GM13976 (cell line): Measurements from ENCODE around the gene TEX13C.
"Not testable (repeated sequence)": the region's sequence is repeated elsewhere in the genome, so short reads cannot be mapped to it uniquely, and the experiment has no call there.

Experiments used
- DNase-seq: peaks from one replicate; pipeline ENCODE4 v3.0.0; 2012; ENCODE audit warnings: low spot score
- CTCF ChIP-seq: IDR thresholded peaks from 2 replicates; pipeline ENCODE4 v1.5.1; 2012; ENCODE audit warnings: borderline replicate concordance, mild to moderate bottlenecking; ENCODE audit not compliant: insufficient read depth; ENCODE audit errors: extremely low read depth, missing control alignments, control extremely low read depth
- in situ Hi-C: fragments of 300-500 bp; cut with MboI; formaldehyde crosslinking; loops from one replicate; pipeline ENCODE4 v1.12.0; 2022; ENCODE audit warnings: low sequenced_read_pairs, mixed read lengths, inconsistent platforms; ENCODE audit not compliant: unreplicated experiment

TEX13C gene

GRCh38 chrX:125293850-125294780 is 25.6 kb upstream of the TEX13C start:
- DNase-seq, result no peak
- in situ Hi-C loops, result no loop called here
- no peak for TF ChIP-seq CTCF

GRCh38 chrX:125295337-125295736 is 24.3 kb upstream of the TEX13C start:
- in situ Hi-C loops, result no loop called here
- no peak for DNase-seq
- TF ChIP-seq CTCF, result no peak

- no peak for TF ChIP-seq CTCF
- DNase-seq, result no peak
- in situ Hi-C loops, result no loop called here
These were observed 20.8 kb upstream of the TEX13C start for GRCh38 chrX:125298871-125299270.

- no peak for TF ChIP-seq CTCF
- DNase-seq, result no peak
- in situ Hi-C loops, result no loop called here
These were observed 13.3 kb upstream of the TEX13C start for GRCh38 chrX:125306335-125306866.

DNA sequence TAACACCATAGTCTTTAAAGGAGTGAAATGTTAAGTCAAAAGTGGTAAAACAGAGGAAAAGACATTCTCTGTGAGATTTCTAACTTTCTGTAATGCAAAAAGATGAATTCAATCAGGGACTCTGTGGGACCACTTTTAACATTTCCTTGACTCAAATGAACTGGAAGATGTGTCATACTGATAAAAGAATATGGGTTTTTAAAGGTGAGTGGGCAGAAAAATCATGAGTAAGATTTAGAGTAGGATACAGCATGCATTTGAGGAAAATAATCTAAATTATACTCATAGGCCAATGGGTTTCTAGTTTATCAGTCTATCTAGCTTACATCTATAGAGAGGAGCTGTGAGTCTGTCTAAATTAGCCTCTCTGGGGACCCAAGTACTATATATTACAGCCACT is 11.0 kb upstream of the TEX13C start:
- in situ Hi-C loops, result no loop called here
- no peak for TF ChIP-seq CTCF
- no peak for DNase-seq

- in situ Hi-C loops, DNase-seq: not testable (repeated sequence)
These were observed 505 bp upstream of the TEX13C start for GRCh38 chrX:125319166-125319565.

GRCh38 chrX:125322431-125322830 is 2.8 kb downstream of the TEX13C start:
- in situ Hi-C loops, result no loop called here
- no peak for TF ChIP-seq CTCF
- no peak for DNase-seq
